SK-N-SH treated with all-trans-retinoic acid at 6 μM for 48 hours (cell line): ENCODE results near the gene GSTM4.

Experiments
- ATAC-seq: fragments of 200-7000 bp; cut with Tn5 transposase; 3 replicates; pipeline ENCODE4 v1.9.1; 2020; ENCODE audit warnings: mild to moderate bottlenecking, moderate library complexity
- BACH2 ChIP-seq: fragments of 250-450 bp; sonication (Bioruptor Pico); IDR thresholded peaks from 2 replicates; pipeline ENCODE4 v1.9.0; 2021; ENCODE audit warnings: mild to moderate bottlenecking, borderline replicate concordance
- CSDC2 ChIP-seq: fragments of 250-450 bp; sonication (Bioruptor Pico); IDR thresholded peaks from 2 replicates; pipeline ENCODE4 v1.5.0; 2020; ENCODE audit warnings: mild to moderate bottlenecking, moderate library complexity
- ESRRG ChIP-seq: fragments of 250-450 bp; sonication (Bioruptor Pico); IDR thresholded peaks from 2 replicates; pipeline ENCODE4 v1.6.1; 2021; ENCODE audit warnings: mild to moderate bottlenecking
- OSR1 ChIP-seq: fragments of 250-450 bp; sonication (Bioruptor Pico); IDR thresholded peaks from 2 replicates; pipeline ENCODE4 v1.8.0; 2022; ENCODE audit warnings: moderate library complexity, mild to moderate bottlenecking, inconsistent platforms
- PPARA ChIP-seq: fragments of 250-450 bp; sonication (Bioruptor Pico); IDR thresholded peaks from 2 replicates; pipeline ENCODE4 v1.5.0; 2020; ENCODE audit warnings: mild to moderate bottlenecking, borderline replicate concordance
- RARB ChIP-seq: fragments of 250-450 bp; sonication (Bioruptor Pico); IDR thresholded peaks from 2 replicates; pipeline ENCODE4 v1.8.0; 2021; ENCODE audit warnings: mild to moderate bottlenecking, moderate library complexity
- SNAI2 ChIP-seq: fragments of 250-450 bp; sonication (Bioruptor Pico); IDR thresholded peaks from 2 replicates; pipeline ENCODE4 v1.5.0; 2020; ENCODE audit warnings: mild to moderate bottlenecking, moderate library complexity
- TOX ChIP-seq: fragments of 250-450 bp; sonication (Bioruptor Pico); IDR thresholded peaks from 2 replicates; pipeline ENCODE4 v1.8.0; 2021; ENCODE audit warnings: mild to moderate bottlenecking, moderate library complexity, borderline replicate concordance
- ZC3H10 ChIP-seq: fragments of 250-450 bp; sonication (Bioruptor Pico); IDR thresholded peaks from 2 replicates; pipeline ENCODE4 v1.5.1; 2021; ENCODE audit warnings: mild to moderate bottlenecking, moderate library complexity
- ZFP3 ChIP-seq: fragments of 250-450 bp; sonication (Bioruptor Pico); IDR thresholded peaks from 2 replicates; pipeline ENCODE4 v1.5.0; 2020; ENCODE audit warnings: mild to moderate bottlenecking, moderate library complexity
- ZNF70 ChIP-seq: fragments of 450-650 bp; formaldehyde crosslinking; IDR thresholded peaks from 2 replicates; pipeline ENCODE4 v1.5.0; 2020; ENCODE audit warnings: mild to moderate bottlenecking, moderate library complexity
- TF ChIP-seq, protein P1 (sequence below): fragments of 250-450 bp; sonication (Bioruptor Pico); IDR thresholded peaks from 2 replicates; pipeline ENCODE4 v1.5.0; 2020; ENCODE audit warnings: mild to moderate bottlenecking, moderate library complexity
- TF ChIP-seq, protein P2 (sequence below): fragments of 250-450 bp; sonication (Bioruptor Pico); IDR thresholded peaks from 2 replicates; pipeline ENCODE4 v1.5.1; 2021; ENCODE audit warnings: mild to moderate bottlenecking, moderate library complexity
- TF ChIP-seq, protein P3 (sequence below): fragments of 250-450 bp; sonication (Bioruptor Pico); IDR thresholded peaks from 2 replicates; pipeline ENCODE4 v1.8.0; 2021; ENCODE audit warnings: low read depth, mild to moderate bottlenecking, moderate library complexity, borderline replicate concordance
- TF ChIP-seq, protein P4 (sequence below): fragments of 250-450 bp; sonication (Bioruptor Pico); IDR thresholded peaks from 2 replicates; pipeline ENCODE4 v1.5.1; 2020; ENCODE audit warnings: low read depth, mild to moderate bottlenecking, moderate library complexity

GSTM4 gene

DNA sequence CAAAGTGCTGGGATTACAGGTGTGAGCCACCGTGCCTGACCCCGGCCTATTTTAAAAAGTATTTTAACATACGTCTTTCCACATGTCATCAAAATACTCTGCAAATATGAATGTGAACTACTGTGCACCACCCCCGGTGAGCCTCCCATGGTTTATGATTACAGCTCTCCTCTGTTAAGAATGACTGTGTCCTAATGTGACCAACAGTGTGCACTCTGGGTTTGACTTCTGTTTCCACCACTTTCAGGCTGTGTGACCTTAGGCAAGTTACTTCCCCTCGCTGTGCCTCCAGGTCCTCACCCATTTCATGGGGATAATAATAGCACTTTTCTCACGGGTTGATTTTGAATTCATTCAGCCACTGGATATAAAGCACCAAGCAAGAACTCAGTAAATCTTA, 21.6 kb upstream of the GSTM4 start:
- ATAC-seq, result no peak
- TF ChIP-seq ZC3H10, result no peak
- TF ChIP-seq BACH2 (CRISPR knock-in tag), result no peak
- TF ChIP-seq CSDC2, result no peak
- no peak for TF ChIP-seq ZNF70 (CRISPR knock-in tag)
- TF ChIP-seq, protein P1, sequence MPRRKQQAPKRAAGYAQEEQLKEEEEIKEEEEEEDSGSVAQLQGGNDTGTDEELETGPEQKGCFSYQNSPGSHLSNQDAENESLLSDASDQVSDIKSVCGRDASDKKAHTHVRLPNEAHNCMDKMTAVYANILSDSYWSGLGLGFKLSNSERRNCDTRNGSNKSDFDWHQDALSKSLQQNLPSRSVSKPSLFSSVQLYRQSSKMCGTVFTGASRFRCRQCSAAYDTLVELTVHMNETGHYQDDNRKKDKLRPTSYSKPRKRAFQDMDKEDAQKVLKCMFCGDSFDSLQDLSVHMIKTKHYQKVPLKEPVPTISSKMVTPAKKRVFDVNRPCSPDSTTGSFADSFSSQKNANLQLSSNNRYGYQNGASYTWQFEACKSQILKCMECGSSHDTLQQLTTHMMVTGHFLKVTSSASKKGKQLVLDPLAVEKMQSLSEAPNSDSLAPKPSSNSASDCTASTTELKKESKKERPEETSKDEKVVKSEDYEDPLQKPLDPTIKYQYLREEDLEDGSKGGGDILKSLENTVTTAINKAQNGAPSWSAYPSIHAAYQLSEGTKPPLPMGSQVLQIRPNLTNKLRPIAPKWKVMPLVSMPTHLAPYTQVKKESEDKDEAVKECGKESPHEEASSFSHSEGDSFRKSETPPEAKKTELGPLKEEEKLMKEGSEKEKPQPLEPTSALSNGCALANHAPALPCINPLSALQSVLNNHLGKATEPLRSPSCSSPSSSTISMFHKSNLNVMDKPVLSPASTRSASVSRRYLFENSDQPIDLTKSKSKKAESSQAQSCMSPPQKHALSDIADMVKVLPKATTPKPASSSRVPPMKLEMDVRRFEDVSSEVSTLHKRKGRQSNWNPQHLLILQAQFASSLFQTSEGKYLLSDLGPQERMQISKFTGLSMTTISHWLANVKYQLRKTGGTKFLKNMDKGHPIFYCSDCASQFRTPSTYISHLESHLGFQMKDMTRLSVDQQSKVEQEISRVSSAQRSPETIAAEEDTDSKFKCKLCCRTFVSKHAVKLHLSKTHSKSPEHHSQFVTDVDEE (CRISPR knock-in tag), result no peak
- TF ChIP-seq, protein P2, sequence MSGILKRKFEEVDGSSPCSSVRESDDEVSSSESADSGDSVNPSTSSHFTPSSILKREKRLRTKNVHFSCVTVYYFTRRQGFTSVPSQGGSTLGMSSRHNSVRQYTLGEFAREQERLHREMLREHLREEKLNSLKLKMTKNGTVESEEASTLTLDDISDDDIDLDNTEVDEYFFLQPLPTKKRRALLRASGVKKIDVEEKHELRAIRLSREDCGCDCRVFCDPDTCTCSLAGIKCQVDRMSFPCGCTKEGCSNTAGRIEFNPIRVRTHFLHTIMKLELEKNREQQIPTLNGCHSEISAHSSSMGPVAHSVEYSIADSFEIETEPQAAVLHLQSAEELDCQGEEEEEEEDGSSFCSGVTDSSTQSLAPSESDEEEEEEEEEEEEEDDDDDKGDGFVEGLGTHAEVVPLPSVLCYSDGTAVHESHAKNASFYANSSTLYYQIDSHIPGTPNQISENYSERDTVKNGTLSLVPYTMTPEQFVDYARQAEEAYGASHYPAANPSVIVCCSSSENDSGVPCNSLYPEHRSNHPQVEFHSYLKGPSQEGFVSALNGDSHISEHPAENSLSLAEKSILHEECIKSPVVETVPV (CRISPR knock-in tag), result no peak
- no peak for TF ChIP-seq PPARA (CRISPR knock-in tag)
- no peak for TF ChIP-seq ESRRG (CRISPR knock-in tag)
- TF ChIP-seq TOX (CRISPR knock-in tag), result no peak
- TF ChIP-seq ZFP3 (CRISPR knock-in tag), result no peak
- TF ChIP-seq, protein P3, sequence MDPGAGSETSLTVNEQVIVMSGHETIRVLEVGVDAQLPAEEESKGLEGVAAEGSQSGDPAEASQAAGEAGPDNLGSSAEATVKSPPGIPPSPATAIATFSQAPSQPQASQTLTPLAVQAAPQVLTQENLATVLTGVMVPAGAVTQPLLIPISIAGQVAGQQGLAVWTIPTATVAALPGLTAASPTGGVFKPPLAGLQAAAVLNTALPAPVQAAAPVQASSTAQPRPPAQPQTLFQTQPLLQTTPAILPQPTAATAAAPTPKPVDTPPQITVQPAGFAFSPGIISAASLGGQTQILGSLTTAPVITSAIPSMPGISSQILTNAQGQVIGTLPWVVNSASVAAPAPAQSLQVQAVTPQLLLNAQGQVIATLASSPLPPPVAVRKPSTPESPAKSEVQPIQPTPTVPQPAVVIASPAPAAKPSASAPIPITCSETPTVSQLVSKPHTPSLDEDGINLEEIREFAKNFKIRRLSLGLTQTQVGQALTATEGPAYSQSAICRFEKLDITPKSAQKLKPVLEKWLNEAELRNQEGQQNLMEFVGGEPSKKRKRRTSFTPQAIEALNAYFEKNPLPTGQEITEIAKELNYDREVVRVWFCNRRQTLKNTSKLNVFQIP (CRISPR knock-in tag), result no peak
- TF ChIP-seq RARB (CRISPR knock-in tag), result no peak

DNA sequence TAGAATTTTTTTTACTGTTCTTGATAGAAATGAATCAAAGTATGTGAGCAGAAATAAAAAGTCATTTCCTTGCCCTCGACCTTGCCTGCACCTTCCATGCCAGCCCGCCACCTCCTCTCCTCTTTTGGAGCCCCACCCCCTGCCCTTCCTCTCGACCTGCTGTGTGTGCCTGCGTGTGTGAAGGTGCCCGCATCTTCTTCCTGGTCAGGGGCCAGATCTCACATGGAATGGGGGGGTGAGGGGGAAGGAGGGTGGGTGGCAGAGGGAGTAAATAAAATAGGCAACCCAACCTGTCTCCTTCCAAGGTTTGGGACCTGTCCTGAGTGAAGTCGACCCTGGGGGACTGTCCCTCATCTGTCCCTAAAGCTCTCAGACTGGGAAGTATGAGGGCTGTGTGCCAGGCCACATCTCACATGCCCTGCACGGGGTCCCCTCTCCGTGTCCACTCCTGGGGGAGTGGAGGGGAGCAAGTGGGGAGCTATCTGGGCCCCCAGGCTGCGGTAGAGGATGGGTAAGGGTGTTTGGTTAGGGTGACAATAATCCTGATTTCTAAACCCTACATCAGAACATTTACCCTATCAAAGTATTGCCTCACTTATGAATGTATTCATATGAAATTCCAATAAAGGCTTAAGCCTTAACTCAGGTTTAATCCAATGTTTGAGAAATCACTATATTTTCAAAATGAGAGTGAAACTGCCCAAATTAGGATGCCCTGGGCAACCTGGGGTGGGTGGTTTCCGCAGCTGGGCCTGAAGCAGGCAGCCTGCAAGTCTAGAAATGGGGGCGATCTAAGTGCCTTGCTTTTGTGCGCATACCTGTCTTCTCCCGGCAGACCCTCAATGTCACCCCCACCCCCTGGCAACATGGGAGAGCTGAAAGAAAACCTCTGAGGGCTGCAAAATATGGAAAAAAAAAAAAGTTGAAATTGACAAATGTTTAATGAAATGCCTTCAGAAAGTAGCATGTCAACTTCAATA, 20.8 kb upstream of the GSTM4 start:
- ATAC-seq, result no peak
- TF ChIP-seq ESRRG (CRISPR knock-in tag) (no peak), SNAI2 (CRISPR knock-in tag) (no peak), BACH2 (CRISPR knock-in tag) (no peak)
- TF ChIP-seq, protein P4, sequence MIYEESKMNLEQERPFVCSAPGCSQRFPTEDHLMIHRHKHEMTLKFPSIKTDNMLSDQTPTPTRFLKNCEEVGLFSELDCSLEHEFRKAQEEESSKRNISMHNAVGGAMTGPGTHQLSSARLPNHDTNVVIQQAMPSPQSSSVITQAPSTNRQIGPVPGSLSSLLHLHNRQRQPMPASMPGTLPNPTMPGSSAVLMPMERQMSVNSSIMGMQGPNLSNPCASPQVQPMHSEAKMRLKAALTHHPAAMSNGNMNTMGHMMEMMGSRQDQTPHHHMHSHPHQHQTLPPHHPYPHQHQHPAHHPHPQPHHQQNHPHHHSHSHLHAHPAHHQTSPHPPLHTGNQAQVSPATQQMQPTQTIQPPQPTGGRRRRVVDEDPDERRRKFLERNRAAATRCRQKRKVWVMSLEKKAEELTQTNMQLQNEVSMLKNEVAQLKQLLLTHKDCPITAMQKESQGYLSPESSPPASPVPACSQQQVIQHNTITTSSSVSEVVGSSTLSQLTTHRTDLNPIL, result no peak
- TF ChIP-seq, protein P2 (CRISPR knock-in tag), result no peak
- TF ChIP-seq, protein P1 (CRISPR knock-in tag), result no peak

DNA sequence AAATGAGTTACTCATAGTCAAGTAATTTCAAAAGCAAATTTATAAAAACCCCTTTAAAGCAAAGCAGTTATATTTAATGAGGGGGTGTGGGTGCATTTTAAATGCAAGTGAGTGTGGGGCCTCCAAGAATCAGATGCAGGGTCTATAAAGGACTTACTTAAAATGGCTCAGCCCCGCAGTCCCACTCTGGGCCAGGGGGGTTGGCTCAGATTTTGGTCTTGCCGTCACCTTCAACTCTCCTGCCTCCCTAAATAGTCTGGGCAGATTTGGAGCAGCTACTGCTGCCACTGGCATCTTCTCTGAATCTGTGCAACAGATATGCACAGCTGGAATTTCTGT, 20.1 kb upstream of the GSTM4 start:
- TF ChIP-seq OSR1 (CRISPR knock-in tag), result no peak
- TF ChIP-seq, protein P1 (CRISPR knock-in tag), result 0 out of 2 replicates have a peak, but pooled peaks have one; percentile 42
- ATAC-seq, result no peak
